ENCODE data around the gene SART3.

- TF ChIP-seq POLR2A (IDR thresholded peaks at IDR 0.05; ENCODE audit: low read length) (no peak), GATA1 (IDR thresholded peaks at IDR 0.05; ENCODE audit: low read depth, low read length) (no peak)
These were observed 31.3 kb upstream of the SART3 start for GRCh38 chr12:108592033-108592909.

All from erythroblast (primary cell).